Erythroblast (primary cell): ENCODE measurements around the gene MARCHF2.
"Not testable (repeated sequence)": the region's sequence is repeated elsewhere in the genome, so short reads cannot be mapped to it uniquely, and the experiment has no call there.

Source experiments
- DNase-seq, 2 experiments: peaks; one replicate each; lab custom pipeline; 2025; lab: John Stamatoyannopoulos, UW
- GATA1 ChIP-seq: IDR thresholded peaks from 2 replicates; pipeline ENCODE4 v1.6.1; 2011; ENCODE audit warnings: low read depth, mild to moderate bottlenecking, control low read depth, low read length, moderate library complexity
- POLR2A ChIP-seq: IDR thresholded peaks from 2 replicates; pipeline ENCODE4 v1.6.1; 2011; ENCODE audit warnings: mild to moderate bottlenecking, low read length

The MARCHF2 gene, protein sequence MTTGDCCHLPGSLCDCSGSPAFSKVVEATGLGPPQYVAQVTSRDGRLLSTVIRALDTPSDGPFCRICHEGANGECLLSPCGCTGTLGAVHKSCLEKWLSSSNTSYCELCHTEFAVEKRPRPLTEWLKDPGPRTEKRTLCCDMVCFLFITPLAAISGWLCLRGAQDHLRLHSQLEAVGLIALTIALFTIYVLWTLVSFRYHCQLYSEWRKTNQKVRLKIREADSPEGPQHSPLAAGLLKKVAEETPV

DNA sequence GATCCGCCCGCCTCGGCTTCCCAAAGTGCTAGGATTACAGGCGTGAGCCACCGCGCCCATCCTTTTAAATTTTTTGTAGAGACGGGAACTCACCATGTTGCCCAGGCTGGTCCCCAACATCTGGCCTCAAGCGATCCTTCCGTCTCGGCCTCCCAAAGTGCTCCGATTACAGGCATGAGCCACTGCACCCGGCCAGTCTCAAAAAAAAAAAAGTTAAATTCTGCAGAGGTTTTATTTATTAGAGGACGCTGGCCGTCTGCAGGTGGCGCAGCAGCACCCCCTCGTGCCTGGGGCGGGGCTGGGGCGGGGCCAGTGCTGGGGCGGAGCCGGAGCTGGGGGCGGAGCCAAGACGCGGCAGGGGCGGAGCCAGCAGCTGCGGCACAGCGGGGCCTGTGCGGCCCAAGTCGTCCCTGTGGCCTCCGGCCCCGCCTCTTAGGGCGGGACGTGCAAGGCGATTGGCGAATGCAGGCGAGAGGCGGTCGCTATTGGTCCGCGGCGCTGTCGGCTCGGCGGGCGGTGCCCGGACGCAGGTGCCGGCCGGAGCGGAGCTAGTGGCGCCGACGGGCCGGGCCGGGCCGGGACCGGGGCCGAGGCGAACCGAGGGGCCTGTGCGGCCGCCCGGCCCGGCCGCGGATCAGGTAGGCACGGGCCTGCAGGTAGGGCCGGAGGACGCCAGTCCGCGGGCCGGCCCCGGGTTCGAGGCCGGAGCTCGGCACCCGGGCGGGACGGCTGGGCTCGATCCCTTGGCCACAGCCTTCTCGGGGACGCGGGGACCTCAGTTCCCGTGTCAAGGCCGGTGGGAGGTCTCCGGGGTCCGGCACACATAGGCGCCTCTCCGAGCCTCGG, at the start of gene MARCHF2:
MARCHF2 (plus strand) TSS at position 523 of the 846 bp plus-strand sequence. CDS start 8,536 bp downstream, outside the sequence.
- TF ChIP-seq GATA1 (no peak), POLR2A (peak; percentile 67)
- DNase-seq: peak; percentile 98 to 99

DNA sequence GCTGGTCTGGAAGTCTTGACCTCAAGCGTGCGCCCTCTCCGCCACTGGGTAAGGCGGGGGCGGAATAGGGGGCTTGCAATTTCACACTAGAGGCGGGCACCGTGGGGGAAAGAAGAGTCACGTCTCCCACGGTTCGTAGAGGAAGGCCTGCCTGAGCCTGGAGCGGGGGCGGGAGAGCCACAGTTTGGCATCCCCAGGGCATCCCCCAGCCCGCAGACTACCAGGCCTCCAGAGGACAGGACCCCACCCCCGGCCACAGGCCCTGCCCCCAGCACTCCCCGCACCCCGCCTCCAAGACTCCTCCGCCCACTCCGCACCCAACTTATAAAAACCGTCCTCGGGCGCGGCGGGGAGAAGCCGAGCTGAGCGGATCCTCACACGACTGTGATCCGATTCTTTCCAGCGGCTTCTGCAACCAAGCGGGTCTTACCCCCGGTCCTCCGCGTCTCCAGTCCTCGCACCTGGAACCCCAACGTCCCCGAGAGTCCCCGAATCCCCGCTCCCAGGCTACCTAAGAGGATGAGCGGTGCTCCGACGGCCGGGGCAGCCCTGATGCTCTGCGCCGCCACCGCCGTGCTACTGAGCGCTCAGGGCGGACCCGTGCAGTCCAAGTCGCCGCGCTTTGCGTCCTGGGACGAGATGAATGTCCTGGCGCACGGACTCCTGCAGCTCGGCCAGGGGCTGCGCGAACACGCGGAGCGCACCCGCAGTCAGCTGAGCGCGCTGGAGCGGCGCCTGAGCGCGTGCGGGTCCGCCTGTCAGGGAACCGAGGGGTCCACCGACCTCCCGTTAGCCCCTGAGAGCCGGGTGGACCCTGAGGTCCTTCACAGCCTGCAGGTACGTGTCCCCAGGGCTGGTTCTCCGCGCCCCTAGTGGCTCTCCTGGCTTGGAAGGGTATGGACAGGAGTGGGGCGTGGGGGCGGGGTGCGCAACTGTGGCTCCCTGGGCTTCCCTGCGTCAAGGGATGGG, 49.0 kb upstream of the MARCHF2 start, which contains the start of gene ANGPTL4:
ANGPTL4 (plus strand) TSS at position 353 of the 969 bp plus-strand sequence; CDS start at position 520, 167 bp downstream.
- peak; percentile 73 to 76 for DNase-seq
- TF ChIP-seq POLR2A (peak; percentile 52), GATA1 (no peak)

DNA sequence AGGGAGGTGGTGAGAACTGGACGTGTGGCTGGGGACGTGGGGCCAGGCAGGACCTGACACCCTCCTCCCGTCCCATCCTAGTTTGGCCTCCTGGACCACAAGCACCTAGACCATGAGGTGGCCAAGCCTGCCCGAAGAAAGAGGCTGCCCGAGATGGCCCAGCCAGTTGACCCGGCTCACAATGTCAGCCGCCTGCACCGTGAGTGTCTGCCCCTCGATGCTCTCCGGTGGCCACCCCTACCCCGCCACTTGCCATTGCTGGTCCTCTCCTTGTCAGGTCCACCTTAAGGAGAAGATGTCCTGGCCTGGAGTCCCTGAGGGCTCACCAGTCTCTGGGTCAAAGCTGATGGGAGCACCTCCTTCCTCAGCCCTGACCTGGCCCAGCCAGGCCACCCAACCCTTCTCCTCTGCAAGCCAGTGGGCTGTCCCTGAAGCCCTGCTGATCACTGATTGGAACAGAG, 47.0 kb upstream of the MARCHF2 start:
- no peak for DNase-seq
- no peak for TF ChIP-seq GATA1
- TF ChIP-seq POLR2A: no peak

DNA sequence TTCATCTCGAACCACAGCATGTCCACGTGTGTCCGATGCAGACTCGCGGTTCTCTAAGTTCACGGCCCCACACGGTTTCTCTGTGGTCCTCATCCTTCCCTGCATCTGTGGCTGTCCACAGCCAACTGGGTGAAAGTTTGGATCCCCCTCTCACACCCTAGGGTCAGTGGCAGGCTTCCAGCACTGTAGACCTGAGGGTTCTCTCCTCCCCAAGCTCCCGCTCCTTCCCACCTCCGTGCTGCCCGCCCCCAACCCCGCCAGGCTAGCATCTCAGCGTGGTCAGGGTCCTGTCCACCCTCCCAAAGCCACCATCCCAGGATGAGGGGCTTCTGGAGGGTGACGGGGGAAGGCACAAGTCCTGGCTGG, 46.2 kb upstream of the MARCHF2 start:
- TF ChIP-seq POLR2A (no peak), GATA1 (no peak)
- no peak for DNase-seq

DNA sequence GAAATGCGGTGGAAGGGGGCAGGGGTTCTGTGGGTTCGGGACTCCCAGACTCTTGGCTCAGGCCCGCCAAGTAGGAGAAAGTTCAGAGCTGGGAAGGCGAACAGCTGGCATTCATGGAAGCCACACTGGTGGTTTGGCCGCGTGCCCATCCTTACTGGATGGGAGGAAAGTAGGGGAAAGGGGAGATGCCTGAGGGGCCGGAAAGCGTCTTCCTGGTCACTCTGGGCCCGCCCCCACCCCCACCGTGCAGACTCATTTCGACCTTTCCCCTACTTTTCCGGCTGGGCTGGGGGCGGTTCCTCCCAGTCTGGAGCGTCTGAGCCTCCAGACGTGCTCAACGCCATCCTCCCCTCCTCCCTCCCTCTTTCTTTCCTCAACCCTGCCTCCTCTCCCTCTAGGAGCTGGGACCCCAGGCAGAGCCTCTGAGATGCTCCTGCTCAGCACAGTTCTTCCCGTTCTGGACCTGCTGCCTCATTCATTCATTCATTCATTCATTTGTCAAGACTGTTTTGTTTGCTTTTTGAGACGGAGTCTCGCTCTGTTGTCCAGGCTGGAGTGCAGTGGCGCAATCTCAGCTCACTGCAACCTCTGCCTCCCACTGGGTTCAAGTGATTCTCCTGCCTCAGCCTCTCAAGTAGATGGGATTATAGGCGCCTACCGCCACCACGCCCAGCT, 45.6 kb upstream of the MARCHF2 start:
- DNase-seq: no peak

DNA sequence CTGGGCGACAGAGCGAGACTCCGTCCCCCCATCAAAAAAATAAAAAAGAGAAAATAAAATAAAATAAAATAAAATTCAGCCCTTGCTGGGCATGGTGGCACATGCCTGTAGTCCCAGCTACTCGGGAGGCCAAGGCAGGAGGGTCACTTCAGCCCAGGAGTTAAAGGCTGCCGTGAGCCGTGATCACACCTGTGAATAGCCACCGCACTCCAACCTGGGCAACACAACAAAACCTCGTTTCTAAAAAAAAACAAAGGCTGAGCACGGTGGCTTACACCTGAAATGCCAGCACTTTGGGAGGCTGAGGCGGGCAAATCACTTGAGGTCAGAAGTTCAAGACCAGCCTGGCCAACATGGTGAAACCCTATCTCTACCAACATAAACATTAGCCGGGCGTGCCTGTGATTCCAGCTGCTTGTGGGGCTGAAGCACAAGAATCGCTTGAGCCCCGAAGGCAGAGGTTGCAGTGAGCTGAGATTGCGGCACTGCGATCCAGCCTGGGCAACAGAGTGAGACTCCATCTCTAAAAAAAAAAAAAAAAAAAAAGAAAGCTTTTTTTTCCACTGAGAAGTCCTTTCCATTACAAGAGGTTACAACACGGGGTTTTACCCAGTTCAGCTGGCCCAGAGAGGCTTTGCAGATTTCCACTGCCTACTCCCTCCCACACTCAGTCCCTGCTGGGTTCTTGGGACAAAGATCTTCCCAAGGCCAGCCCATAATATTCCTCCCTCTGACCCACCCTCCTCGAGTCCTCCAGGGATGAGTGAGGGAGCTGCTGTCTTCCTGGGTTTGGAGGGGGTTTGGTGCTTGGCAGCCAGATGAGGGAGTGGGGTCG, 42.7 kb upstream of the MARCHF2 start:
- TF ChIP-seq POLR2A (no peak), GATA1 (no peak)
- peak in 1 of 2 experiments; percentile 37 for DNase-seq

More for the DNA sequence above, 45.6 kb upstream of the MARCHF2 start:
- TF ChIP-seq GATA1 (no peak), POLR2A (no peak)

DNA sequence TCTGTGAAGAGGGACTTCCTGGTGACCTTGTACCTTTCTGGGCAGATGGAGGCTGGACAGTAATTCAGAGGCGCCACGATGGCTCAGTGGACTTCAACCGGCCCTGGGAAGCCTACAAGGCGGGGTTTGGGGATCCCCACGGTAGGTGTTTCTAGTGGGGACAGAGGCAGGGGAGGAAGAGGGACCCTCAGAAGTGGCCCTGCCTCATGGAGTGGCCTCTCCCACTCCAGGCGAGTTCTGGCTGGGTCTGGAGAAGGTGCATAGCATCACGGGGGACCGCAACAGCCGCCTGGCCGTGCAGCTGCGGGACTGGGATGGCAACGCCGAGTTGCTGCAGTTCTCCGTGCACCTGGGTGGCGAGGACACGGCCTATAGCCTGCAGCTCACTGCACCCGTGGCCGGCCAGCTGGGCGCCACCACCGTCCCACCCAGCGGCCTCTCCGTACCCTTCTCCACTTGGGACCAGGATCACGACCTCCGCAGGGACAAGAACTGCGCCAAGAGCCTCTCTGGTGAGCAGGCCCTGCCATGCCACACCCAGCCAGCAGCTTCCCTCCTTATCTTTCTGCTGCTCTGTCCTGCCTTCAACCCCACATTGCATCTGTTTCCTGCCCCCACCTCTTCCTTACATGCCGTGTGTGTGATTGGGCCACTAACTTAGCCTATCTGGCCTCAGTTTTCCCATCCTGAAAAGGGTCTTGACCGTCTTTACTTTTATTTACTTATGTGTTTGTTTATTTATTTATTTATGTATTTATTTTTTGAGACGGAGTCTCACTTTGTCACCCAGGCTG, 41.9 kb upstream of the MARCHF2 start:
- DNase-seq: peak; percentile 78 to 85
- TF ChIP-seq GATA1: no peak
- TF ChIP-seq POLR2A: no peak

DNA sequence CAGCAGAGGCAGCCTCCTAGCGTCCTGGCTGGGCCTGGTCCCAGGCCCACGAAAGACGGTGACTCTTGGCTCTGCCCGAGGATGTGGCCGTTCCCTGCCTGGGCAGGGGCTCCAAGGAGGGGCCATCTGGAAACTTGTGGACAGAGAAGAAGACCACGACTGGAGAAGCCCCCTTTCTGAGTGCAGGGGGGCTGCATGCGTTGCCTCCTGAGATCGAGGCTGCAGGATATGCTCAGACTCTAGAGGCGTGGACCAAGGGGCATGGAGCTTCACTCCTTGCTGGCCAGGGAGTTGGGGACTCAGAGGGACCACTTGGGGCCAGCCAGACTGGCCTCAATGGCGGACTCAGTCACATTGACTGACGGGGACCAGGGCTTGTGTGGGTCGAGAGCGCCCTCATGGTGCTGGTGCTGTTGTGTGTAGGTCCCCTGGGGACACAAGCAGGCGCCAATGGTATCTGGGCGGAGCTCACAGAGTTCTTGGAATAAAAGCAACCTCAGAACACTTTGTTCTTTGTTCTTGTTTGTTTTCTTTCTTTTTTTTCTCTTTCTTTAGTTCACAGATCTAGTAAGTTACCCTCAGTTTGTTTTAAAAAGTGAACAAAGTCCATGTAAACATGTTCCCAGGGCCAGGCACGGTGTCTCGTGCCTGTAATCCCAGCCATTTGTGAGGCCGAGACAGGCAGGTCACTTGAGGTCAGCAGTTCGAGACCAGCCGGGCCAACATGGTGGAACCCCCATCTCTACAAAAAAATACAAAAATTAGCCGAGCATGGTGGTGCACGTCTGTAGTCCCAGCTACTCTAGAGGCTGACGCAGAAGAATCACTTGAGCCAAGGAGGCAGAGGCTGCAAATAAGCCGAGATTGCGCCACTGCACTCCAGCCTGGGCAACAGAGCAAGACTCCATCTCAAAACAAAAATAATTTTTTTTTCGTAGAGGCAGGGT, 39.0 kb upstream of the MARCHF2 start:
- TF ChIP-seq POLR2A: no peak
- no peak for TF ChIP-seq GATA1

DNA sequence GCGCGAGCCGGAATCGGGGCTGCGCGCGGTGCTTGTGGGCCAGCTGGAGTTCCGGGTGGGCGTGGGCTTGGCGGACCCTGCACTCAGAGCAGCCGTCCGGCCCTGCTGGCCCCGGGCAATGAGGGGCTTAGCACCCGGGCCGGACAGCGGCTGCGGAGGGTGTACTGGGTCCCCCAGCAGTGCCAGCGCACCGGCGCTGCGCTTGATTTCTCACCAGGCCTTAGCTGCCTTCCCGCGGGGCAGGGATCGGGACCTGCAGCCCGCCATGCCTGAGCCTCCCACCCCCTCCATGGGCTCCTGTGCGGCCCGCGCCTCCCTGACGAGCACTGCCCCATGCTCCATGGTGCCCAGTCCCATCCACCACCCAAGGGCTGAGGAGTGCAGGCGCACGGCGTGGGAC, 37.3 kb upstream of the MARCHF2 start:
- not testable (repeated sequence) for DNase-seq

More for the DNA sequence above, 39.0 kb upstream of the MARCHF2 start:
- peak in 1 of 2 experiments; percentile 52 for DNase-seq

DNA sequence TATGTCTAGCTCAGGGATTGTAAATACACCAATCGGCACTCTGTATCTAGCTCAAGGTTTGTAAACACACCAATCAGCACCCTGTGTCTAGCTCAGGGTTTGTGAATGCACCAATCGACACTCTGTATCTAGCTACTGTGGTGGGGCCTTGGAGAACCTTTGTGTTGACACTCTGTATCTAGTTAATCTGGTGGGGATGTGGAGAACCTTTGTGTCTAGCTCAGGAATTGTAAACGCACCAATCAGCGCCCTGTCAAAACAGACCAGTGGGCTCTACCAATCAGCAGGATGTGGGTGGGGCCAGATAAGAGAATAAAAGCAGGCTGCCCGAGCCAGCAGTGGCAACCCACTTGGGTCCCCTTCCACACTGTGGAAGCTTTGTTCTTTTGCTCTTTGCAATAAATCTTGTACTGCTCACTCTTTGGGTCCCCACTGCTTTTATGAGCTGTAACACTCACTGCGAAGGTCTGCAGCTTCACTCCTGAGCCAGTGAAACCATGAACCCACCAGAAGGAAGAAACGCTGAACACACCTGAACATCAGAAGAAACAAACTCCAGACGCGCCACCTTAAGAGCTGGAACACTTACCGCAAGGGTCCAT, 36.6 kb upstream of the MARCHF2 start:
- not testable (repeated sequence) for DNase-seq

DNA sequence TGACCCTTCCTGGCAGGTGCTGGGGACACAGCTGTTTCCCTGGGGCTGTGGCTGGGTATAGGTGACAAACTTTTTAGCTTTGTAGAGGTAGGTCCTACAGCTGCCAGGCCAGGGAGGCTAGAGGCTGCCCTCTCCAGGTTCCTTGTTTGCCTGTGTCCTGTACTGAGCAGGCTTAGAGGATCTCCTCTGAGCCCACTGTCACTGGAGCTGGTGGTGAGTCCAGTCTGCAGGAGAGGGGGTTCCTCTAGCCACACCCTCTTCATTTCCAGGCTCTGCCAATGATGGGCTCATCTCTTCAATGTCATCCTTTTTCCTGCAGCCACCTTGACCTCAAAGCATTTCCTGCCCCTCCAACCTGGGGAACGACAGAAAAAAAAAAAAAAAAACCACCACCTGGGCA, 35.5 kb upstream of the MARCHF2 start:
- no peak for DNase-seq
- TF ChIP-seq GATA1 (no peak), POLR2A (no peak)

DNA sequence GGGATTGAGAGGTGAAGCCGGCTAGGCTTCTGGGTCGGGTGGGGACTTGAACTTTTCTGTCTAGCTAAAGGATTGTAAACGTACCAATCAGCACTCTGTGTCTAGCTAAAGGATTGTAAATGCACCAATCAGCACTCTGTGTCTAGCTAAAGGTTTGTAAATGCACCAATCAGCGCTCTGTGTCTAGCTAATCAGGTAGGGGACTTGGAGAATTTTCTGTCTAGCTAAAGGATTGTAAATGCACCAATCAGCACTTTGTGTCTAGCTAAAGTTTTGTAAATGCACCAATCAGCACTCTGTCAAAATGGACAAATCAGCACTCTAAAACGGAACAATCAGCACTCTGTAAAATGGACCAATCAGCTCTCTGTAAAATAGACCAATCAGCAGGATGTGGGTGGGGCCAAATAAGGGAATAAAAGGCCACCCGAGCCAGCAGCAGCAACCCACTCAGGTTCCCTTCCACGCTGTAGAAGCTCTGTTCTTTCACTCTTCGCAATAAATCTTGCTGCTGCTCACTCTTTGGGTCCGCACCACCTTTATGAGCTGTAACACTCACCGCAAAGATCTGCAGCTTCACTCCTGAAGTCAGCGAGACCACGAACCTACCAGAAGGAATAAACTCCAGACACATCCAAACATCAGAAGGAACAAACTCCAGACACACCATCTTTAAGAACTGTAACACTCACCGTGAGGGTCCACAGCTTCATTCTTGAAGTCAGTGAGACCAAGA, 33.8 kb upstream of the MARCHF2 start:
- DNase-seq: not testable (repeated sequence)

DNA sequence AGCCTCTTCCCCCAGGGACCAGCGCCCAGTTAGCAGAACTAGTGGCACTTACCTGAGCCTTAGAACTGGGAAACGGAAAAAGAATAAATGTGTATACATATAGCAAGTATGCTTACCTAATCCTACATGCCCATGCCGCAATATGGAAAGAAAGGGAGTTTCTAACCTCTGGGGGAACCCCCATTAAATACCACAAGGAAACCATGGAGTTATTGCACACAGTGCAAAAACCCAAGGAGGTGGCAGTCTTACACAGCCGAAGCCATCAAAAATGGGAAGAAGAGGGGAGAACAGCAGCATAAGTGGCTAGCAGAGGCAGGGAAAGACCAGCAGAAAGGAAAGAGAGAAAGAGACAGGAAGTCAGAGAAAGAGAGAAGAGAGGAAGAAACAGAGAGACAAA, 28.5 kb upstream of the MARCHF2 start:
- DNase-seq: not testable (repeated sequence)

DNA sequence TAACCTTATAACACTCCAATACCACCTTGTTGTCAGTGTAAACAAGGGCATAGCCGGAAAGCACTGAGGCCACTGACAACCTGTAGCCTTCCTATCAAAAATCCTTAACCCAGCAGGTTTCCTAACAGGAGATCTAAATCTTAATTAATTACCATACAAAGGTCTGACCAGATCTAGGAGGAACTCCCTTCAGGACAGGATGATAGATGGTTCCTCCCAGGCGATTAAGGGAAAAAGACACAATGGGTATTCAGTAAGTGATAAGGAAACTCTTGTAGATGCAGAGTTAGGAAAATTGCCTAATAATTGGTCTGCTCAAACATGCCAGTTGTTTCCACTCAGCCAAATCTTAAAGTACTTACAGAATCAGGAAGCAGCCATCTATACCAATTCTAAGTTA, 28.0 kb upstream of the MARCHF2 start:
- DNase-seq: not testable (repeated sequence)

DNA sequence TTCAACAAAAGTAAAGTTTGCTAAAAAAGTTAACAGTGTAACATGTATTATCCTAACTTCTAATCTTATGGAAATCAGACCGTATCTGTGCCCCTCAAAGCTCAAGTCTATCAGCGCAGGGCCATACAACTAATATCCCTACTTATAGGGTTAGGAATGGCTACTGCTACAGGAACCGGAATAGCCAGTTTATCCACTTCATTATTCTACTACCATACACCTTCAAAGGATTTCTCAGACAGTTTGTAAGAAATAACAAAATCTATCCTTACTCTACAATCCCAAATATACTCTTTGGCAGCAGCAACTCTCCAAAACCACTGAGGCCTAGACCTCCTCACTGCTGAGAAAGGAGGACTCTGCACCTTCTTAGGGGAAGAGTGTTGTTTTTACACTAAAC, 27.5 kb upstream of the MARCHF2 start:
- DNase-seq: not testable (repeated sequence)
